HG03066 (cell line): Measurements from ENCODE around the gene PLA2G1B.
"Not testable (repeated sequence)": the region's sequence is repeated elsewhere in the genome, so short reads cannot be mapped to it uniquely, and the experiment has no call there.

ENCODE experiments used
- ATAC-seq: cut with Tn5 transposase; IDR thresholded peaks from one replicate; pipeline ENCODE4 v1.9.1; 2021; ENCODE audit warnings: low read depth; ENCODE audit not compliant: unreplicated experiment

PLA2G1B gene

DNA sequence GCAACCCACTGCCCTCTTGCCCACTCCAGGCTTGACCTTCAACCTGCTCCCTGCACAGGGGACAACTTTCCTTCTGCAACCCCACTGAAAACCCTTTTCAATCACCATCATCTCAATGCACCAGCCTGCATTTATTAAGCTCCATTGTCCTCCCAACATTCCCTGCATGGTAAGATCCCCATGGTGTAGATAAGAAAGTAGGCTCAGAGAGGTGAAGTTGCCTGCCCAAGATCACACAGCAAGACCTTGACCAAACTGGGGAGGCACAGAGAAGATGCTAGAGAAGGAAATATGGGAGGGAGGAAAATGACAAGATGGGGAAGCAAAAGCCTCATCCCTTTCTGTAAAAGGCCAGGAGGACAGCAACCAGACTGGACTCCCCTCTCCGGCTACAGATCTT, 31.5 kb upstream of the PLA2G1B start:
- ATAC-seq, result no peak

DNA sequence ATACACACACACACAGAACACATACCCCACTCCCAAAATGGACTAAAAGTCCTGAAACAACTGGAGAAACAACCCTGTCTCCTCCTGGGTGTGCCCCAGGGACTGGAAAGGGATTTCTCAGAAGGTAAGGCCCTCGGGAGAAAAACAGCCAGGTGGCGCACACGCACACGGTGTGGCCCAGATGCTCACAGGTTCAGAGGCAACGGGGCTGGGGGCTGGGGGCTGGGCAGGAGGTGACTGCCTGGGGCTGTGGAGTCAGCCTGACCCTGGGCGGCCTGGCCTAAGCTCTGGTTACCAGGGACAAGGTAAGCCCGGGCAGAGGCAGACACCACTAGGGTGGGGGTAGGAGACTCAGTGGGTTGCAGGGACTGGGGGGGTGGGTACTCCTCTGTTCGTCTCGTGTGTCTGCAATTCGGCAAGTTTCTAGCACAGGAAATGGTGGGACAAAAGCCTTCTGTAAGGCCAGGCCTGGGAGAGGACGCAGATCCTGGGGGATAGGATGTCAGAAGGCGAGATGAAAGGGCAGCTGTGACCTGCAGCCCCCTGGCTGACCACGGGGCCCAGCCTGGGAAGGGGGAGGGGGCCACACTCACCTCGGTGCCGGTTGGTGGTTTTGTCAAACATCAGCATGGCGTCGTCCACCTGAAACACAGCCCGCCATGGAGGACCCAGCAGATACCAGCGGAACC, 31.0 kb upstream of the PLA2G1B start:
- no peak for ATAC-seq

DNA sequence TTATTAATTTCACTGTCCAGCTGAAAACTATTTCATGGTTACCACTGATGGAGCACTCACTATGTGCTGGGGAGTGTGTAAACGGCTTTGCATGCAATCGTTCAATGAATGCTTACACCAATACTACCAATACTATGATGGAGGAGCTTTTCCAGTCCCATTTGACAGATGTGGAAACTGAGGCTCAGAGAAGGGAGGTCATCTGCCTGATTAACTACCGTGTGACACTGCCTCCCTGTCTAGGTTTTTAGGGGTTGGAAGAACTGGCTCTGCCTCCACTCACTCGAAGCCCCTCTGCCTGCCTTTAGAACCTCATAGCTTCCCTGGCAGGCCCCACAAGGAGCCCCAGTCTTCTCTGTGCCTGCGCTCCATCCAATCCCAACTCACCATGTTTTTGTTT, 29.5 kb upstream of the PLA2G1B start:
- ATAC-seq, result no peak

DNA sequence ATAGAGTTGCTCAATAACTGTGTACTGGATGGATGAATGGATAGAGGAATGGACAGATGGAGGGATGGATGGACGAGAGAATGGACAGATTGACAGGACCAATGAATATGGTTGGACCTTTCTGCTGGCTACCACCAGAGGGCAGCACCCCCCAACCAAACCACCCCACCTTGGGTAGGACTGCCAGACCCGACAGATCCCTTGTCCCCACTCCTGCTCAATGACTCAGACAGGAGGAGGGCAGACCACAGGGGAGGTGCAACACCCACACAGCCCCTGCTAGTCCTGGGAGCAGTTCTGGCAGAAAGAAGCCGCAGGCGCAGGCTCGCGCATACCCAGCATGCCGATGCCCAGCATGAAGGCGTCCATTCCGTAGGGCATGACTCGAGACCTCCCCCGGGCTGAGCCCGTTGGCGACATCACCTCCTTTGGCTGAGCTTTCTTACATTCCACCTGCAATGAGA, 29.0 kb upstream of the PLA2G1B start:
- no peak for ATAC-seq

DNA sequence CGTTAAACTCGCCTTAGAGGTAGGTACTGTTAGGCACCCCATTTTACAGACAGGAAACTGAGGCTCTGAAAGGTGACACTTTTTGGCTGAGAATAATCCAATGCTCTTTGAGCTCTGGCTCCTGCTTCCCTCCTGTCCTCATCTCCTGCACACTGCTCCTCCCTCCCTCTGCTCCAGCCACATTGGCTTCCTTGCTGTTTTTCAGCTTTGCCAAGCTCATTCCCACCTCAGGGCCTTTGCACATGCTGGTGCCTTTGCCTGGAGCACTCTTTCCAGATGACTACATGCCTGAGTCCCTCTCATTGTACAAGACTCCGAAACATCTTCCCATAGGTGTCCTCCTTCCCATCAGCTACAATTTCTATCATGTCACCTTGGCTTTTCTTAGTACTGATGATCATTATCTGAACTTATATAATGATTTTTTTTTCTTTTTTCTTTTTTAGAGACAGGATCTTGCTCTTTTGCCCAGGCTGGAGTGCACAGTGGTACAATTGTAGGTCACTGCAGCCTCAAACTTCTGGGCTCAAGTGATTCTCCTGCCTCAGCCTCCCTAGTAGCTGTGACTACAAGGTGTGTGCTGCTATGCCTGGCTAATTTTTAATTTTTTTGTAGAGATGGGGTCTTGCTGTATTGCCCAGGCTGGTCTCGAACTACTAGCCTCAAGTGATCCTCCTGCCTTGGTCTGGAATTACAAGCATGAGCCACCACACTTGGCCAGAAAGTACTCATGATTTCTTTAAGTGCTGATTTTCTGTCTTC, 26.2 kb upstream of the PLA2G1B start:
- no peak for ATAC-seq

DNA sequence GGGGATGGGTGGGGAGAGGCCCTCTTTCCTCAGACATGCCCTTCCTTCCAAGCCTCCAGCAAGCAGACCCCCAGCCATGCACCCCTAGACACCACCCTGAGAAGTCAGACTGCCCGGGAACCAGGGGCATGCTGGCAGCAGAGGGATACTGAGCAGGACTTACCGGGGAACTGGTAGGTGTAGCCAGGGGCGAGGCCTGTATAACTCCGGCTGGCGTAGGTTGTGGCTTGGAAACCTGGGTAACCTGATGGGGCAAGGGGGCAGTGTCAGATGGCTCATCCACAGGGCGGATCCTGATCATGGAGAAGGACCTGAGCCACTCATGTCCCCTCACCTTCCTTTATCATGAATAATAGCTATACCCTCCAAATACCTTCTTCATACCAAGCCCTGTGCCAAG, 25.6 kb upstream of the PLA2G1B start:
- ATAC-seq, result no peak

DNA sequence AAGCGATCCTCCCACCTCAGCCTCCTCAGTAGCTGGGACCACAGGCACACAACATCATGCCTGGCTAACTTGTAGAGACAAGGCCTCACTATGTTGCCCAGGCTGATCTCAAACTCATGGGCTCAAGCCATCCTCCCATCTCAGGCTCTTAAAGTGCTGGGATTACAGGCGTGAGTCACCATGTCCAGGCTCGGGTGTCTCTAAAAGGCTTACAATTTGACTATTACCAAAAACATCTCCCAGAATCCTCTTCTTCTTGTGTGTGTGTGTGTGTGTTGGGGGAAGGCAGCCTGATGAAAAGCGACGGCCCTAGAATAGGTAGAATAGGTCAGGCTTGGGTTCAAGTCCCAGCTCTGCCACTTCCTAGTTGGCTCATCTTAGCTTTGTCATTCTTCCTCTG, 24.5 kb upstream of the PLA2G1B start:
- ATAC-seq, result no peak

DNA sequence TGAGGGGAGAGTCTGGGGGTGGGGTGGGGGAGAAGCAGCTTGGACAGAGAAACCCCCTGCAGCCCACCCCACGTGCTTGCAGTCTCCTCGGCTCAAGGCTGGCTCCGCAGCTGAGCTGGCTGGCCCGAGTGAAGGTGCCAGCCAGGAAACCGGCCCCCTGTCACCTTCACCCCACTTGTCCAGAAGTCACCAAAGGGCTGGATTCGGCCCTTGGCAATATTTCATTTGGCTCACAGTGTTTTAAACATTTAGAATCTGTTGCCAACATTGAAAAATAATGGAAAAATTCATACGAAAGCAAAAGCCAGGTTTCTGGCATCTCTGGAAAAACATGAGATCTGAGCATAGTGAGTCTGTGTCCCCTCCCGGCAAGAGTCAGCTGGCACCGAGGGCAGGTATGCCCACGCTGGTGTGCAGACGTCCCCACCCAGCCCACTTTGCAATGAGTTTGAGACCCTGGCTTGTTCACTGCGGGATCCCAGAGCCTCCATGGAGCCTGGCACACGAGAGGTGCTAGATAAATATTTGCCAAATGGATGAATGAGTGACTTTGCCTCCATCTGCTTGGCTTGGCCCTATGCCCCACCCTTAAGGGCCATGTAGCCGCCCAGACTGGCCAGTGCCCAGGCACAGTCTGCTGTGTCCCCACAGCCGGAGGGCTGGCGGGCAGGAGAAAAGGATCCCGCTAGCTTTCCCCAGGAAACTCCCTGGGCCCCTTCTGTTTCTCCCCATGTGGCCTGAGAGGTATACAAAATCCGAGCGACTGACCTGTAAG, 23.2 kb upstream of the PLA2G1B start:
- ATAC-seq, result no peak

DNA sequence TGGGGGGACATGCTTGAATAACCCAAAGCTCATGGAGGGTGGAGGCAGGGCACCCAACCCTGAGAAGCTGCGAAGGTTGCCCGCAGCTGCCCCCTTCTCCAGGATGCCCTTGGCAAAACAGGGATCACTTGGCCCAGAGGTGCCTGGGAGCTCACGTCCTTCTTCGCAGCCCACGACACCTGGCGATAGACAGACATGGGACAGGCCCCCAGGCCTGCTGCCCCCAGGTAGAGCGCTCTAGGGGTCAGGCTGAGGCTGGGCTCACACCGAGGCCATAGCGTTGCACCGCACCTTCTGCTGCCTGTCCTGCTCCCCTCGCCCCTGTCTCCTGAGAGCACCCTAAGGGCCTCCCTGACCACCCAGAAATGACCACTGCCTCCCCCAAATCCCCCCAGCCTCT, 20.2 kb upstream of the PLA2G1B start:
- ATAC-seq, result no peak

DNA sequence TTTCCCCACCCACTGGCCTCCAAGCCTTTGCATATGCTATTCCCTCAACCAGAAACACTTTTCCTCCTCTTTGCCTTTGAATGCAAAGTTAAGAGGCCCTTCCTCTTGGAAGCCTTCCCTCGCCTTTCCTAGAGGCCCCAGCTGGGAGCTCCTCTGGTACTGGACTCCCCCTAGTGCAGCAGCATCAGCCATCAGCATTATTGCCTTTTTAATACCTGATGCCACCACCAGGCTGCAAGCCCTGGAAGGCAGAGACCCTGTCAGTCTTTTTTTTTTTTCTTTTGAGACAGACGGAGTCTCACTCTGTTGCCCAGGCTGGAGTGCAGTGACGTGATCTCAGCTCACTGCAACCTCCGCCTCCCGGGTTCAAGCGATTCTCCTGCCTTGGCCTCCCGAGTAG, 19.1 kb upstream of the PLA2G1B start:
- no peak for ATAC-seq

DNA sequence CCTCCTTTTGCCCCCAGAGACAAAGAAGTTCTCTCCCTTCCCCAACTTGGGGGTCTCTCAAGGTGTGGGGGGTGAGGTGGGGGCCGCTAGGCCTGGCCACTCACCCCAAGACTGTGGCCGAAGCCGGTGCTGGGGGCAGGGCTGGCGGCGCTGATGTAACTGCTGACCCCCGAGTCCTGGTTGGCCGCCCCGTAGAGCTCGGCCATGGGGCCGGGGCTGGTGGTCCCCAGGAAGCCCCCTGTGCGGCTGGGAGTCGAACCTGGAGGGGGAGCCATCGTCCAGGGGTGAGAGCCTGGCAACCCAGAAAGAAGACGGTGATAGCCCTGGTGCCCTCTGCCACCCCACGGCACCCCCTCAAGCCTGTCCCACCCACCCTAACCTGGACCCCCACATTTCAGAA, 18.5 kb upstream of the PLA2G1B start:
- ATAC-seq, result no peak

DNA sequence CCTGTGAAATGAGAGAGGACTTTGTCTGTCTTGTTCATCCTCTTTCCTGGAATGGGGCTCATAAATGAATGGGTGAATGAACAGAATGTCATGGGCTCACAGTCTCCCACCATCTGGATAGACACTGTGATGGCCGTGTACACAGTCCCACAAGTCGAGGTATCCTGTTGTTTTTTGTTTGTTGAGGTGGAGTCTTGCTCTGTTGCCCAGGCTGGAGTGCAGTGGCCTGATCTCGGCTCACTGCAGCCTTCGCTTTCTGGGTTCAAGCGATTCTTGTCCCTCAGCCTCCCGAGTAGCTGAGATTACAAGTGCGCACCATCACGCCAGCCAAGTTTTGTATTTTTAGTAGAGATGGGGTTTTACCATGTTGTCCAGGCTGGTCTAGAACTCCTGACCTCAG, 16.1 kb upstream of the PLA2G1B start:
- no peak for ATAC-seq

DNA sequence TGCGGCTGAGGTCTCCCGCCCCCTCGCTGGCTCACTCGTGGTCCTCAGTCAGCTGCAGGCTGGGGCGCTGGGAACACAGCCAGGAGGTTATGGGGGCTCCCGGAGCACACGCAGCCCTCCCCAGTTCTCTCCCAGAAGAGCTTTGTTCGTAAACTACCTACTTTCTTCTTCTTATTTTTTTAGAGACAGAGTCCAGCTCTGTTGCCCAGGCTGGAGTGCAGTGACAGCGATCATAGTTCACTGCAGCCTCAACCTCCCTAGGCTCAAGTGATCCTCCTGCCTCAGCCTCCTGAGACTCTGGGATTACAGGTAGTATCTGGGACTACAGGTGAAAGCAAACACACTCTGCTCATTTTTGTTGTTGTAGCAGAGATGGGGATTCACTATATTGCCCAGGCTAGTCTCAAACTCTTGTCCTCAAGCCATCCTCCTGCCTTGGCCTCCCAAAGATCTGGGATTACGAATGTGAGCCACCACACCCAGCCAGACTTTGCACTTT, 15.5 kb upstream of the PLA2G1B start:
- no peak for ATAC-seq

DNA sequence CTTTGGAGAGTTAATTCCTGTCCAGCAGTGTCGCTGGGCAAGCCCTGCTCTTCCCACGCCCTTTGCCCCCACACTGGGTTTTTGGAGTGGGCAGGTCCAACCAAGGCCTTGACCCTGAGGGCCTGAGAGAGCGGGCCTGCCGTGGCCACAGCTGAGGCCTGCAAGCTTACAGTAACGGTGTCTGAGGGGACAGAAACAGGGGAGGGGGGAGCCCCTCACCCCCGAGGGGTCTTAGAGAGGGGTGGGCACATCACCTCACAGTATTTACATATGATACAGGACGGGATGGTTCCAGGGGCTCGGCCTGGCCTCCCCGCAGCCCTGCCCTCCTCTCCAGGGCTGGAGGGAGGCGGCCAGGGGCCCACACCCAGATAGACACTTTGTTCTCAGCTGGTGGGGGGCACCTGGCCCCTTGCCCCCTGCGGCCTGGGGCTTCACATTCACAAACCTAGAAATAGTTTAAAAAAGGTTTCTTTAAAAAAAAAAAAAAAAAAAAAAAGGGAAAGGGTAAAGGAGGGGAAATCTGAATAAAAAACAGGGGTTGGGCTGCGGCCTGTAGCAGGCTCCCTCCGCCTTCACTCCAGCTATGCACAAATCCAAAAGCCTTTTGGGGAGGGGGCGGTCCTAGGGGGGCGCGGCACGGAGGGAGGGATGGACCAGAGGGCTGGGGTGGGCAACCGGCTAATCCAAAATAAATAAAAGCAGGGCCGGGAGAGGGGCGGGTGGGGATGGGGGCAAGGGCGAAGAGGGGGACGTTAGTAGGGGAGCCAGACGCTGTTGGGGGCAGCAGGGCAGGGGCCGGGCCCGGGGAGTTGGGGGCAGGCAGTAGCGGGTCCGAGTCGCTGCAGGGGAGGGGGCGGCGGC, 14.8 kb upstream of the PLA2G1B start:
- no peak for ATAC-seq

DNA sequence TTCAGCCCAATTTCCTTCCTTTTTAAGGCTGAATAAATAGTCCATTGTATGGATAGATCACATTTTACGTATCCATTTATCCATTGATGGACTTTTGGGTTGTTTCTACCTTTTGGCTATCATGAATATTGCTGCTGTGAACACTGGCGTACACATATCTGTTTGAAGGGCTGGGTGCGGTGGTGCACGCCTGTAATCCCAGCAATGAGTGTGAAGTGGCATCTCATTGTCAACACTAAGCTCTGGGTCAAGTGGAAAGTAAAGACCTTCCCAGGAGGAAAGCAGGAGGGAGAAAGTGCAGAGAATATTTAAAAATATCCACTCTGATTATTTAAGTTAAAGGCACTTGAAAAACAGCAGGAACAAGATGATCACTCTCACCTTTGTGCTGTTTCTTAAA, 11.7 kb upstream of the PLA2G1B start:
- no peak for ATAC-seq

DNA sequence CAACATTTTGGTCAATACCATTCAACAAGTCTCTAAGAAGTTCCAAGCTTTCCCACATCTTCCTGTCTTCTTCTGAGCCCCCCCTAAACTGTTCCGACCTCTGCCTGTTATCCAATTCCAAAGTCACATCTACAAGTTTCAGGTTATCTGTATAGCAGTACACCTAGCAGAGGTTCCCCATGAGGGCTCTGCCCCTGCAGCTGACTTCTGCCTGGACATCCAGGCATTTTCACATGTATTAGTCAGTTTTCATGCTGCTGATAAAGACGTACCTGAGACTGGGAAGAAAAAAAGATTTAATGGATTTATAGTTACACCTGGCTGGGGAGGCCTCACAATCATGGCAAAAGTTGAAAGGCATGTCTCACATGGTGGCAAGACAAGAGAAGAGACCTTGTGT, 10.2 kb upstream of the PLA2G1B start:
- no peak for ATAC-seq

DNA sequence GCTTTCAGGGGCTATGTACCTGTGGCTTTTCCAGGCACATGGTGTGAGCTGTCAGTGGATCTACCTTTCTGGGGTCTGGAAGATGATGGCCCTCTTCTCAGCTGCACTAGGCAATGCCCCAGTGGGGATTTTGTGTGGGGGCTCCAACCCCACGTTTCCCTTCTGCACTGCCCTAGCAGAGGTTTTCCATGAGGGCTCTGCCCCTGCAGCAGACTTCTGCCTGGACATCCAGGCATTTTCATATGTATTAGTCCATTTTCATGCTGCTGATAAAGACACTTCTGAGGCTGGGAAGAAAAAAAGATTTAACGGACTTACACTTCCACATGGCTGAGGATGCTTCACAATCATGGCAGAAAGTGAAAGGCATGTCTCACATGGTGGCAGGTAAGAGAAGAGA, 8.8 kb upstream of the PLA2G1B start:
- not testable (repeated sequence) for ATAC-seq

DNA sequence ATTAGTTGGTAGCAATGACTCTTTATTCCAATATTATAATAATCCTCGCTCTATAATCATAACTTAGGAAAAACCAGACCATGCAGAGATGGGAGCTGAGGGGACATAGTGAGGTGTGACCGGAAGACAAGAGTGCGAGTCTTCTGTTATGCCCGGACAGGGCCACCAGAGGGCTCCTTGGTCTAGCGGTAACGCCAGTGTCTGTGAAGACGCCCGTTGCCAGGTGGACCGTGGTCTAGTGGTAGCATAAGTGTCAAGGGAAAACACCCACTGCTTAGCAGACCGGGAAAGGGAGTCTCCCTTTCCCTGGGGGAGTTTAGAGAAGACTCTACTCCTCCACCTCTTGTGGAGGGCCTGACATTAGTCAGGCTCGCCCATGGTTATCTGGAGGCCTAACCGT, 7.9 kb upstream of the PLA2G1B start:
- ATAC-seq, result not testable (repeated sequence)

DNA sequence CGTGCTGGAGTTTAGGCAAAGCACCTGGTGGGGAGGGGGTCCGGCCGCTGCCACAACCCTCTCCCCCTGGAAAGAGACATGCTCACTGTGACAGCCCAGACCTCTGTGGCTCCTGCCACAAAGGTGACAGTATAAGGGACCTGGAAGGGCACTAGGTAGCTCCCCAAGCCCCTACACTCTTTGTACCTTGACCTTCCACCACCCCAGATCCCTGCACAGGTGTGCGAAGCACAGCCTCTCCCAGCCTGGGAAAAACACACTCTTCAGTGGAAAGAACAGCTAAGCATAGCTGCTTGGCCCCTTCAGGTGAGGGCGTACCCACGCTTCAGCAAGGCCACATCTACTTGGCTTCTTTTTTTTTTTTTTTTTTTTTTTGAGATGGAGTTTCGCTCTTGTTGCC, 4.9 kb upstream of the PLA2G1B start:
- ATAC-seq, result no peak

DNA sequence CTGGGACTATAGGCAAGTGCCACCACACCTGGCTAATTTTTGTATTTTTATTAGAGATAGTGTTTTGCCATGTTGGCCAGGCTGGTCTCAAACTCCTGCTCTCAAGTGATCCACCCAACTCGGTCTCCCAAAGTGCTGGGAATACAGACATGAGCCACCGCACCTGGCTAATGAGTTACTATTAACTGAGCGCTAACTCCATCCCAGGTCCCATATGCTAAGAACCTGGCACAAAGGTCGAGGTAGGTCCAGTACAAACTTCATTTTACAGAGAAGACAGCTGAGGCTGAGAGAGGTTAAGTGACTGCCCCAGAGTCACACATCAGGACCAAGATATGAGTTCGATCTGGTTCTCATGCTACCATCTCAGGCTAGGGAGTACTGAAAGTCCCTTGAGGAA, 4.5 kb upstream of the PLA2G1B start:
- ATAC-seq, result no peak
